ENCODE measurements around the gene SDR39U1.
A peak's percentile ranks its signal among the peaks of the same experiment; 100 is the strongest.

Gene SDR39U1

DNA sequence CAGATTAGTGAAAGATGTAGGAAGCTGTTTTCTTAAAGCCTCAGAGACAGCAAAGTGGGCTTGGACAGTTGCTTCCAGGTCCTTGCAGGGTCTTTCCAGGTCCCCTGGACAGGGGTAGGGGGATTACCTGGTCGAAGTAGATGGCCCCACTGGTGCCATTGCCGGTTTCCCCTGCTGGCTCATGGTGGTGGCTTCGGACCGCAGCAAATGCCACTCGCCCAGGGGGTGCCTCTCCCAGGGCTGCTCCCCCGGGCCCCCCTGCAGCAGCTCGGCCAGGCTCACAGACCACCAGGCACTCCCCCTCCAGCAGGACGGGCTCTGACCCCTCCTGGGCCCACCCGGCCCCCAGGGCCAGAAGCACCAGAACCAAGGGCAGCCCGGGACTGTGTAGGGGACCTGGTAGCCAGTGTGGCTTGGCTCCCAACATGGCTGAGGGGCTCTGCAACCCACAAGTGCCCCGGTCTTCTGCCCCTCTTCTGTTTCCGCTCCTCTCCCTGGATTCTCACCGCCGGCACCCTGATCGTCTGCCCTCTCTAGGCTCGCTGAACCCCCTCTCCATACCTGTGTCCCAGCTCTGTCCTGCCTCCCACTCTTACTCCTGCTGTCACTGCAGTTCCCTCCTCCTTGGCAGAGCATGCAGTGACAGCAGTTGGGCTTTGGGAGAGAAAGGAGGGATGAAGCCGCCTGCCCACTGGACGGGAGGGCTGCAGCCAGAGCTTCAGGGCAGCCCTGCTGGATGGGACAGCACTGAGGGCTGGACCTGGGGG lies 13.8 kb downstream of the SDR39U1 start:
- no peak for DNase-seq

DNA sequence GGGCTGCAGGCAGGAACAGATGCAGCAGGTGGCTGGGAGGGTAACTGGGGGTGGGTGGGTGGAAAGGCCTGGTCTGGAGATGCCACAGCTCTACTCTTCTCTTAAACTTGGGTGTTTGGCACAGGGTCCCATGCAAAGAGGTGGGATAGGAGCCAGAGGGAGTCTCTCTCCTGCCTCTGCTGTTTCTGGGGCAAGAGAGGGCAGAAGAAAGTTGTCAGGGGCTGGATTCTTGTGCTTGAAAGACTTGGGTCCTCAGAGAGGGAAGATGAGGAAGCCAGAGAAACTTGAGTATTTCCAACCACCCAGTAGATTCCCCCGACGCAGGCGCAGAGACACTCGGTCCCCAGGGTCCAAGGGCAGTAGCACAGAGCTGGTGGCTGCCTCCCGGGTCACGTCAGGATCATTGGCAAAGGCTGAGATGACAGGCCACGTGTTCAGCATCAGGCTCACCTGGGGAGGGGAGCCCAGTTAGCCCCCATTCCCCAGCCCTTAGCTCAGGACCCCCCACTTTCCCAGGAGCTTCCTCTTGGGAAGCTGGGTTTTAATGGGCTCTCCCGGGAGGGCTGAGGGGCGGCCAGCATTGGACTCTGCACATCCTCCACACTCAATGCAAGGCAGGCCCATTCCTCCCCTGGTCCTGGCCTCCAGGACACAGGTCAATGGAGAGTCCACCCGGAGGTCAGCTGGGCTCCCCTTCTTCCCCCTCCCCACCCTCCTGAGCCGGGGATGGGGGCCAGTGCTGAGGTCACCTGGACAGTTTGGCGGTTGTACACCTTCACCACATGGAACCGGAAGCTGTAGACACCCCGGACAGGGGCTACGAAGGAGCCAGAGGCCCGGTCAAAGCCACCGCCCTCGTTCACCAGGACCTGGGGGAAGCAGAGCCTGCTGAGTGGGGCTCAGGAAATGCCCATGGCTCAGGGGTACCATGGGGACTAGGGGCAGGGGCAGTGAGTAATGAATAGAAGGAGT lies 14.8 kb downstream of the SDR39U1 start:
- no peak for DNase-seq

- peak; percentile 31 for DNase-seq
Observed at GRCh38 chr14:24426912-24427536, 15.6 kb downstream of the SDR39U1 start.

GRCh38 chr14:24426150-24426911 lies 16.2 kb downstream of the SDR39U1 start:
- DNase-seq, result no peak

DNA sequence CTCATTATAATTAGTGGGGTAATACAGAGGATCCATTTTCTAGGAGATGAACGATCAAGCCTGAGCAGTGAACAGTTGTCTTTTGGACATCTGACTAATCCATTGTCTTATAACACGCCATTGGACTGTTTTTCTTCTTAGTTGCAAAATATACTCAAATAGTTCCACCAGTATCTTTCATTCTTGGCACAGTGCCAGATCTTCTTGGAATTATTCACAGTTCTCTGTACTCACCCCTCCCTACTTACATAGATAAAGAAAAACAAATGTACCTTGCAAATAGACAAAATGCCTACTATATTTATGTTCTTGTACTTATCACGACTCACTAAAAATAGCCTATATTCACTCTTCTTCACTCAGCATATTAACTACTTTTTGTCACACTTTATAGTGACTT lies 16.9 kb downstream of the SDR39U1 start:
- peak; percentile 40 for DNase-seq

- no peak for DNase-seq
Observed at GRCh38 chr14:24422694-24423601, 19.6 kb downstream of the SDR39U1 start.

- DNase-seq, result peak; percentile 32
Observed at GRCh38 chr14:24422261-24422660, 20.3 kb downstream of the SDR39U1 start.

- DNase-seq, result no peak
Observed at GRCh38 chr14:24418492-24418873, 24.1 kb downstream of the SDR39U1 start.

GRCh38 chr14:24417832-24418491 lies 24.6 kb downstream of the SDR39U1 start:
- DNase-seq, result no peak

DNA sequence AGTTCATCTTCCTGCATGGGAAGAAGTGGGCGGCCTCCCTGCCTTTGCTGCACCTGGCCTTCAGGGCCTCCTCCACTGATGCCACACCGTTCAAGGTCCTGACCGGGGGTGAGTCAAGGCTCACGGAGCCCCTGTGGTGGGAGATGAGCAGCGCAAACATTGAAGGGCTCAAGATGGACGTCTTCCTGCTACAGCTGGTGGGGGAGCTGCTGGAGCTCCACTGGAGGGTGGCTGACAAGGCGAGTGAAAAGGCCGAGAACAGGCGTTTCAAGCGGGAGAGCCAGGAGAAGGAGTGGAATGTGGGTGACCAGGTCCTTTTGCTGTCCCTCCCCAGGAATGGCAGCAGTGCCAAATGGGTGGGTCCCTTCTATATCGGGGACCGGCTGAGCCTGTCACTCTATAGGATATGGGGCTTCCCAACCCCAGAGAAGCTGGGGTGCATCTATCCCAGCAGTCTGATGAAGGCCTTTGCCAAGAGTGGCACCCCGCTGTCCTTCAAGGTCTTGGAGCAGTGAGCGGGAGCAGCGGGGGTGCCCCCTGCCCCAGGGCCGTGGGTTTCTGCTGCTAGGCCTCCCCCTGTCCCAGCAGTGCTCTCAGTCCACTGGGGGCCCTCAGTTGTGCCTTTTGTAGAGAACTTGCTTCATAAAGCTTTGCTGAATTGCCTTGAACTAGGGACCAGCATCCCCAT lies 25.5 kb downstream of the SDR39U1 start:
- no peak for DNase-seq

GRCh38 chr14:24416254-24416931 lies 26.2 kb downstream of the SDR39U1 start:
- no peak for DNase-seq

DNA sequence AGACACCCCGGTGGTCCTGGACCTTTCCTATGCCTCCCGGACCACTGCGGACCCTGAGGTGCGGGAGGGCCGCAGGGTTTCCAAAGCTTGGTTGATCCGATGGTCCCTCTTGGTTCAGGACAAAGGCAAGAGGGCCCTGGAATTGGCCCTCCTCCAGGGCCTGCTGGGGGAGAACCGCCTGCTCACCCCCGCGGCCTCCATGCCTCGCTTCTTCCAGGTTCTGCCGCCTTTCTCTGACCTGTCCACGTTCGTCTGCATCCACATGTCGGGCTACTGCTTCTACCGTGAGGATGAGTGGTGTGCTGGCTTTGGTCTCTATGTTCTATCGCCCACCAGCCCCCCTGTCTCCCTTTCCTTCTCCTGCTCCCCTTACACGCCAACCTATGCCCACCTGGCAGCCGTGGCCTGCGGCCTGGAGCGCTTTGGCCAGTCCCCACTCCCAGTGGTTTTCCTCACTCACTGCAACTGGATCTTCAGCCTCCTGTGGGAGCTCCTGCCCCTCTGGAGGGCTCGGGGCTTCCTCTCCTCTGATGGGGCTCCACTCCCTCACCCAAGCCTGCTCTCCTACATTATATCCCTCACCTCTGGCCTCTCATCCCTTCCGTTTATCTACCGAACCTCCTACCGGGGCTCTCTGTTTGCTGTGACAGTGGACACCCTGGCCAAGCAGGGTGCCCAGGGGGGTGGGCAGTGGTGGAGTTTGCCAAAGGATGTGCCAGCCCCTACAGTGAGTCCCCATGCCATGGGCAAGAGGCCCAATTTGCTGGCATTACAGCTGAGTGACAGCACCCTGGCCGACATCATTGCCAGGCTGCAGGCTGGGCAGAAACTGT lies 26.9 kb downstream of the SDR39U1 start:
- DNase-seq, result no peak

DNA sequence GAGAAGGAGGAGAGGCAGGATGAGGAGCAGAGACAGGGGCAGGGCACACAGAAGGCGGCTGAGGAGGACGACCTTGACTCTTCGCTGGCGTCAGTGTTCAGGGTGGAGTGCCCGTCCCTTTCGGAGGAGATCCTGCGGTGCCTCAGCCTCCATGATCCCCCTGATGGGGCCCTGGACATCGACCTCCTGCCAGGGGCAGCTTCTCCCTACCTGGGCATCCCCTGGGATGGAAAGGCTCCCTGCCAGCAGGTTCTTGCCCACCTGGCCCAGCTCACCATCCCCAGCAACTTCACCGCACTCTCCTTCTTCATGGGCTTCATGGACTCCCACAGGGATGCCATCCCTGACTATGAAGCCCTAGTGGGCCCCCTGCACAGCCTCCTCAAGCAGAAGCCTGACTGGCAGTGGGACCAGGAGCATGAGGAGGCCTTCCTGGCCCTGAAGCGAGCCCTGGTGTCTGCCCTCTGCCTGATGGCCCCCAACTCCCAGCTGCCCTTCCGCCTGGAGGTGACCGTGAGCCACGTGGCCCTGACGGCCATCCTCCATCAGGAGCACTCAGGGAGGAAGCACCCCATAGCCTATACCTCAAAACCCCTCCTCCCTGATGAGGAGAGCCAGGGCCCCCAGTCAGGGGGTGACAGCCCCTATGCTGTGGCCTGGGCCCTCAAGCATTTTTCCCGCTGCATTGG lies 27.7 kb downstream of the SDR39U1 start:
- no peak for DNase-seq

- no peak for DNase-seq
Observed at GRCh38 chr14:24414077-24414476, 28.5 kb downstream of the SDR39U1 start.

GRCh38 chr14:24411443-24412389 lies 30.9 kb downstream of the SDR39U1 start:
- peak; percentile 53 for DNase-seq

DNA sequence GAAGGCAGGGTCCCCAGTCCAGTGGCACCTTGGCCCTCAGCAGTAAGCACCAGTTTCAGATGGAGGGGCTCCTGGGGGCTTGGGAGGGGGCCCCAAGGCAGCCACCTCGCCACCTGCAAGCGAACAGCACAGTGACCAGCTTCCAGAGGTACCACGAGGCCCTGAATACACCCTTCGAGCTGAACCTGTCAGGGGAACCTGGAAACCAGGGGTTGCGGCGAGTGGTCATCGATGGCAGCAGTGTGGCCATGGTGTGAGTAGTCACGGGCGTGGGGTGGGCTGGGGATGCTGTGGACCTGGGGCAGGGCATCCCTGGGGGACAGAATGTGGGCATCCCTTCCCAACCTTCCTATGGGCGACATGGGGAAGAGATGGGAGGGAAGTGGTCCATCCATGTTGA lies 32.6 kb downstream of the SDR39U1 start:
- DNase-seq, result no peak

DNA sequence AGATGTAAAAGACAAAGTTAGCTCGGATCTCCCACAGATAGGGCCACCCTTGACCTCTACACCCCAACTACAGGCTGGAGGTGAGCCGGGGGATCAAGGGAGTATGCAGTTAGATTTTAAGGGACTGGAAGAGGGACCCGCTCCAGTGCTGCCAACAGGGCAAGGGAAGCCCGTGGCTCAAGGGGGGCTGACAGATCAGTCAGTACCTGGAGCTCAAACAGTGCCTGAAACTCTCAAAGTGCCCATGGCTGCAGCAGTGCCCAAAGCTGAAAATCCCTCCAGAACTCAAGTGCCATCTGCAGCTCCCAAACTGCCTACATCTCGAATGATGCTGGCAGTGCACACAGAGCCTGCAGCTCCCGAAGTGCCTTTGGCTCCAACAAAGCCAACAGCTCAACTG lies 33.4 kb downstream of the SDR39U1 start:
- DNase-seq, result no peak
